GM12878 (cell line): Measurements from ENCODE around the gene XPC.

ENCODE experiments used
- CEBPB ChIP-seq, 2 experiments: fragments of 150-350 bp in 1 of 2; IDR thresholded peaks; 2 replicates each; pipeline ENCODE4 v1.6.1; 2012 to 2014; ENCODE audit warnings: low read depth in 2 of 2, low read length in 2 of 2, borderline replicate concordance in 1 of 2, inconsistent platforms in 1 of 2
- CREM ChIP-seq: IDR thresholded peaks from 2 replicates; pipeline ENCODE4 v1.6.1; 2014; ENCODE audit warnings: antibody characterized with exemption, low read depth
- PML ChIP-seq: IDR thresholded peaks from 2 replicates; pipeline ENCODE4 v1.6.1; 2012; ENCODE audit warnings: low read length, inconsistent platforms
- POLR2A ChIP-seq: IDR thresholded peaks from 2 replicates; pipeline ENCODE4 v1.6.1; 2011; ENCODE audit warnings: low read depth, mild to moderate bottlenecking, low read length
- RFX5 ChIP-seq: IDR thresholded peaks from 2 replicates; pipeline ENCODE4 v1.6.1; 2011; ENCODE audit warnings: low read depth, low read length, improper control_type of control experiment
- SMC3 ChIP-seq: IDR thresholded peaks from 2 replicates; pipeline ENCODE4 v1.6.1; 2011; ENCODE audit warnings: low read length, improper control_type of control experiment, borderline replicate concordance
- SP1 ChIP-seq: IDR thresholded peaks from one replicate; pipeline ENCODE4 v1.6.1; 2011; ENCODE audit warnings: low read depth, low read length
- TF ChIP-seq, protein P1 (sequence below), 3 experiments: IDR thresholded peaks in 2 of 3; conservative IDR thresholded peaks in 1 of 3; 2 replicates each; pipeline ENCODE4 v1.5.1; 2011; ENCODE audit warnings: low read depth in 3 of 3, low read length in 3 of 3, mild to moderate bottlenecking in 3 of 3, control low read depth in 2 of 3, moderate library complexity in 2 of 3, inconsistent platforms in 1 of 3, mixed read lengths in 1 of 3; ENCODE audit not compliant: control insufficient read depth in 2 of 3, insufficient read depth in 1 of 3; ENCODE audit errors: extremely low read depth in 1 of 3
- TF ChIP-seq, protein P2 (sequence below): fragments of 450-650 bp; IDR thresholded peaks from 2 replicates; pipeline ENCODE4 v1.6.1; 2018; ENCODE audit warnings: borderline replicate concordance, mild to moderate bottlenecking; ENCODE audit not compliant: partially characterized antibody
- TF ChIP-seq, protein P3 (sequence below): IDR thresholded peaks from 2 replicates; pipeline ENCODE4 v1.6.1; 2012; ENCODE audit warnings: mild to moderate bottlenecking, low read depth, low read length
- TF ChIP-seq, protein P4 (sequence below): fragments of 450-650 bp; formaldehyde crosslinking; IDR thresholded peaks from 2 replicates; pipeline ENCODE4 v1.5.0; 2022; ENCODE audit warnings: mild to moderate bottlenecking, missing genetic modification characterization
- TF ChIP-seq, protein P5 (sequence below): IDR thresholded peaks from 2 replicates; pipeline ENCODE4 v1.6.1; 2011; ENCODE audit warnings: low read depth, low read length, improper control_type of control experiment, borderline replicate concordance

DNA sequence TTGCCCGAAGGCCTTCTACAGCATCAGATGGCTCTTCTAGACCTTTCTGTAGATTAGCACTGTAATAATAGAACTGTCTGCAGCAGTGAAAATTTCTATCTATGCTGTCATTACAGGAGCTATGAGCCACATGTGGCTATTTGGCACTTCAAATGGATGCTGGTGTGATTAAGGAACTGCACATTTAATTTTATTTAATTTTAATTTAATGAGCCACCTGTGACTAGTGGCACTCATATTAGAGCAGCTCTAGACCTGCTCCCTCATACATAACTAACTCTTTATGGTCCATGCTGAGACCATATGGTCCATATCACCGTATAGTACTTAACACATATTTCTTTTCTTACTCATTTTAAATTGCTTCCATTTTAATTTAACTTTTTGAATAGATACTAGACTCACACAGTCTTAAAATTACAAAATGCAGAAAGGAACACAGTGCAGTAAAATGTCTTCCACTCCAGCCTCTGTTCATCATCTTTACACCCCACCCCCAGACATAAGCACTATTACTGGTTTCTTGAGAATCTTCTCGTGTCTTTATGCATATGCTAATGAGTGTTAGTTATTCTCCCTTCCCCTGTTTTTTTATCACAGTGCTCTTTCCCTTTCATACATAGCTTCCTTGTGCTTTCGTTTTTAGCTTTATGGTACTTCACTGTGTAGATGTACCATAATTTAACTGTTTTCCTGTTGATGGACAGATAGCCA lies 9.8 kb upstream of the XPC start:
- TF ChIP-seq, protein P1, sequence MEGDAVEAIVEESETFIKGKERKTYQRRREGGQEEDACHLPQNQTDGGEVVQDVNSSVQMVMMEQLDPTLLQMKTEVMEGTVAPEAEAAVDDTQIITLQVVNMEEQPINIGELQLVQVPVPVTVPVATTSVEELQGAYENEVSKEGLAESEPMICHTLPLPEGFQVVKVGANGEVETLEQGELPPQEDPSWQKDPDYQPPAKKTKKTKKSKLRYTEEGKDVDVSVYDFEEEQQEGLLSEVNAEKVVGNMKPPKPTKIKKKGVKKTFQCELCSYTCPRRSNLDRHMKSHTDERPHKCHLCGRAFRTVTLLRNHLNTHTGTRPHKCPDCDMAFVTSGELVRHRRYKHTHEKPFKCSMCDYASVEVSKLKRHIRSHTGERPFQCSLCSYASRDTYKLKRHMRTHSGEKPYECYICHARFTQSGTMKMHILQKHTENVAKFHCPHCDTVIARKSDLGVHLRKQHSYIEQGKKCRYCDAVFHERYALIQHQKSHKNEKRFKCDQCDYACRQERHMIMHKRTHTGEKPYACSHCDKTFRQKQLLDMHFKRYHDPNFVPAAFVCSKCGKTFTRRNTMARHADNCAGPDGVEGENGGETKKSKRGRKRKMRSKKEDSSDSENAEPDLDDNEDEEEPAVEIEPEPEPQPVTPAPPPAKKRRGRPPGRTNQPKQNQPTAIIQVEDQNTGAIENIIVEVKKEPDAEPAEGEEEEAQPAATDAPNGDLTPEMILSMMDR (IDR thresholded peaks at IDR 0.05 in 2 of 3, conservative IDR thresholded peaks at IDR 0.05 in 1 of 3; ENCODE audit: control insufficient read depth in 2 of 3, extremely low read depth in 1 of 3, insufficient read depth in 1 of 3, low read depth in 3 of 3, low read length in 3 of 3) = no peak
- TF ChIP-seq CREM (no peak), POLR2A (no peak), SMC3 (no peak), RFX5 (no peak), CEBPB (IDR thresholded peaks at IDR 0.05; ENCODE audit: borderline replicate concordance in 1 of 2, low read depth in 2 of 2, low read length in 2 of 2) (no peak), SP1 (no peak), PML (no peak)
- TF ChIP-seq, protein P2, sequence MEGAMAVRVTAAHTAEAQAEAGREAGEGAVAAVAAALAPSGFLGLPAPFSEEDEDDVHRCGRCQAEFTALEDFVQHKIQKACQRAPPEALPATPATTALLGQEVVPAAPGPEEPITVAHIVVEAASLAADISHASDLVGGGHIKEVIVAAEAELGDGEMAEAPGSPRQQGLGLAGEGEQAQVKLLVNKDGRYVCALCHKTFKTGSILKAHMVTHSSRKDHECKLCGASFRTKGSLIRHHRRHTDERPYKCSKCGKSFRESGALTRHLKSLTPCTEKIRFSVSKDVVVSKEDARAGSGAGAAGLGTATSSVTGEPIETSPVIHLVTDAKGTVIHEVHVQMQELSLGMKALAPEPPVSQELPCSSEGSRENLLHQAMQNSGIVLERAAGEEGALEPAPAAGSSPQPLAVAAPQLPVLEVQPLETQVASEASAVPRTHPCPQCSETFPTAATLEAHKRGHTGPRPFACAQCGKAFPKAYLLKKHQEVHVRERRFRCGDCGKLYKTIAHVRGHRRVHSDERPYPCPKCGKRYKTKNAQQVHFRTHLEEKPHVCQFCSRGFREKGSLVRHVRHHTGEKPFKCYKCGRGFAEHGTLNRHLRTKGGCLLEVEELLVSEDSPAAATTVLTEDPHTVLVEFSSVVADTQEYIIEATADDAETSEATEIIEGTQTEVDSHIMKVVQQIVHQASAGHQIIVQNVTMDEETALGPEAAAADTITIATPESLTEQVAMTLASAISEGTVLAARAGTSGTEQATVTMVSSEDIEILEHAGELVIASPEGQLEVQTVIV = no peak
- TF ChIP-seq, protein P3, sequence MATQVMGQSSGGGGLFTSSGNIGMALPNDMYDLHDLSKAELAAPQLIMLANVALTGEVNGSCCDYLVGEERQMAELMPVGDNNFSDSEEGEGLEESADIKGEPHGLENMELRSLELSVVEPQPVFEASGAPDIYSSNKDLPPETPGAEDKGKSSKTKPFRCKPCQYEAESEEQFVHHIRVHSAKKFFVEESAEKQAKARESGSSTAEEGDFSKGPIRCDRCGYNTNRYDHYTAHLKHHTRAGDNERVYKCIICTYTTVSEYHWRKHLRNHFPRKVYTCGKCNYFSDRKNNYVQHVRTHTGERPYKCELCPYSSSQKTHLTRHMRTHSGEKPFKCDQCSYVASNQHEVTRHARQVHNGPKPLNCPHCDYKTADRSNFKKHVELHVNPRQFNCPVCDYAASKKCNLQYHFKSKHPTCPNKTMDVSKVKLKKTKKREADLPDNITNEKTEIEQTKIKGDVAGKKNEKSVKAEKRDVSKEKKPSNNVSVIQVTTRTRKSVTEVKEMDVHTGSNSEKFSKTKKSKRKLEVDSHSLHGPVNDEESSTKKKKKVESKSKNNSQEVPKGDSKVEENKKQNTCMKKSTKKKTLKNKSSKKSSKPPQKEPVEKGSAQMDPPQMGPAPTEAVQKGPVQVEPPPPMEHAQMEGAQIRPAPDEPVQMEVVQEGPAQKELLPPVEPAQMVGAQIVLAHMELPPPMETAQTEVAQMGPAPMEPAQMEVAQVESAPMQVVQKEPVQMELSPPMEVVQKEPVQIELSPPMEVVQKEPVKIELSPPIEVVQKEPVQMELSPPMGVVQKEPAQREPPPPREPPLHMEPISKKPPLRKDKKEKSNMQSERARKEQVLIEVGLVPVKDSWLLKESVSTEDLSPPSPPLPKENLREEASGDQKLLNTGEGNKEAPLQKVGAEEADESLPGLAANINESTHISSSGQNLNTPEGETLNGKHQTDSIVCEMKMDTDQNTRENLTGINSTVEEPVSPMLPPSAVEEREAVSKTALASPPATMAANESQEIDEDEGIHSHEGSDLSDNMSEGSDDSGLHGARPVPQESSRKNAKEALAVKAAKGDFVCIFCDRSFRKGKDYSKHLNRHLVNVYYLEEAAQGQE = no peak
- TF ChIP-seq, protein P4, sequence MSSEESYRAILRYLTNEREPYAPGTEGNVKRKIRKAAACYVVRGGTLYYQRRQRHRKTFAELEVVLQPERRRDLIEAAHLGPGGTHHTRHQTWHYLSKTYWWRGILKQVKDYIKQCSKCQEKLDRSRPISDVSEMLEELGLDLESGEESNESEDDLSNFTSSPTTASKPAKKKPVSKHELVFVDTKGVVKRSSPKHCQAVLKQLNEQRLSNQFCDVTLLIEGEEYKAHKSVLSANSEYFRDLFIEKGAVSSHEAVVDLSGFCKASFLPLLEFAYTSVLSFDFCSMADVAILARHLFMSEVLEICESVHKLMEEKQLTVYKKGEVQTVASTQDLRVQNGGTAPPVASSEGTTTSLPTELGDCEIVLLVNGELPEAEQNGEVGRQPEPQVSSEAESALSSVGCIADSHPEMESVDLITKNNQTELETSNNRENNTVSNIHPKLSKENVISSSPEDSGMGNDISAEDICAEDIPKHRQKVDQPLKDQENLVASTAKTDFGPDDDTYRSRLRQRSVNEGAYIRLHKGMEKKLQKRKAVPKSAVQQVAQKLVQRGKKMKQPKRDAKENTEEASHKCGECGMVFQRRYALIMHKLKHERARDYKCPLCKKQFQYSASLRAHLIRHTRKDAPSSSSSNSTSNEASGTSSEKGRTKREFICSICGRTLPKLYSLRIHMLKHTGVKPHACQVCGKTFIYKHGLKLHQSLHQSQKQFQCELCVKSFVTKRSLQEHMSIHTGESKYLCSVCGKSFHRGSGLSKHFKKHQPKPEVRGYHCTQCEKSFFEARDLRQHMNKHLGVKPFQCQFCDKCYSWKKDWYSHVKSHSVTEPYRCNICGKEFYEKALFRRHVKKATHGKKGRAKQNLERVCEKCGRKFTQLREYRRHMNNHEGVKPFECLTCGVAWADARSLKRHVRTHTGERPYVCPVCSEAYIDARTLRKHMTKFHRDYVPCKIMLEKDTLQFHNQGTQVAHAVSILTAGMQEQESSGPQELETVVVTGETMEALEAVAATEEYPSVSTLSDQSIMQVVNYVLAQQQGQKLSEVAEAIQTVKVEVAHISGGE (CRISPR knock-in tag) = no peak
- TF ChIP-seq, protein P5, sequence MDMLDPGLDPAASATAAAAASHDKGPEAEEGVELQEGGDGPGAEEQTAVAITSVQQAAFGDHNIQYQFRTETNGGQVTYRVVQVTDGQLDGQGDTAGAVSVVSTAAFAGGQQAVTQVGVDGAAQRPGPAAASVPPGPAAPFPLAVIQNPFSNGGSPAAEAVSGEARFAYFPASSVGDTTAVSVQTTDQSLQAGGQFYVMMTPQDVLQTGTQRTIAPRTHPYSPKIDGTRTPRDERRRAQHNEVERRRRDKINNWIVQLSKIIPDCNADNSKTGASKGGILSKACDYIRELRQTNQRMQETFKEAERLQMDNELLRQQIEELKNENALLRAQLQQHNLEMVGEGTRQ = no peak
